Activated B cell treated with CpG ODN at 0.5 μM for 24 hours (primary cell): Measurements from ENCODE around the gene SPSB1. TPM values are rescaled to one million over a fixed set of nuclear protein-coding genes. Genes with fewer than 3 reads are reported as not detected.
A peak's percentile ranks its signal among the peaks of the same experiment; 100 is the strongest.

Experiments
- ATAC-seq: fragments of 200-7000 bp; cut with Tn5 transposase; one replicate; pipeline ENCODE4 v1.10.0; 2021; ENCODE audit warnings: low read depth, mild to moderate bottlenecking, moderate library complexity
- CTCF ChIA-PET: fragments of 350-600 bp; sonication (Branson Sonifier 250); formaldehyde crosslinking; loops from one replicate; lab custom pipeline; 2021; ENCODE audit warnings: antibody characterized with exemption; lab: Charles Lee
- POLR2A ChIA-PET: fragments of 350-600 bp; sonication (Branson Sonifier 250); formaldehyde crosslinking; loops from one replicate; lab custom pipeline; 2021; ENCODE audit warnings: antibody characterized with exemption; lab: Charles Lee
- DNase-seq: peaks from one replicate; pipeline ENCODE4 v3.0.0; 2022
- H3K27ac Mint-ChIP-seq: one replicate; pipeline ENCODE4 v1.8.0; 2020; ENCODE audit warnings: mixed read lengths
- H3K27me3 Mint-ChIP-seq: one replicate; pipeline ENCODE4 v1.8.0; 2021; ENCODE audit warnings: mixed read lengths
- H3K36me3 Mint-ChIP-seq: one replicate; pipeline ENCODE4 v1.8.0; 2021; ENCODE audit warnings: low read depth, mixed read lengths
- H3K4me1 Mint-ChIP-seq: one replicate; pipeline ENCODE4 v1.8.0; 2021; ENCODE audit warnings: mixed read lengths
- H3K4me3 Mint-ChIP-seq: one replicate; pipeline ENCODE4 v1.8.0; 2020; ENCODE audit warnings: mild to moderate bottlenecking, mixed read lengths
- H3K9me3 Mint-ChIP-seq: one replicate; pipeline ENCODE4 v1.8.0; 2020; ENCODE audit warnings: mixed read lengths
- CTCF ChIP-seq: fragments of 200-600 bp; IDR thresholded peaks from one replicate; pipeline ENCODE4 v1.8.0; 2022; ENCODE audit warnings: antibody characterized with exemption, mild to moderate bottlenecking
- intact Hi-C: fragments of 100-400 bp; cut with micrococcal nuclease; formaldehyde crosslinking; loops from one replicate; pipeline ENCODE4 v1.15.1; 2024
- total RNA-seq: library from RNA; stranded (reverse); gene quantifications from 2 replicates; pipeline ENCODE4 v1.2.3, GENCODE V29; 2022

The SPSB1 gene
- total RNA-seq, 1 donor from 2014 or later: 6.1 TPM

GRCh38 chr1:9340172-9340854 is 47.6 kb downstream of the SPSB1 start:
- no peak for DNase-seq
- peaks cover 3% of the 10 kb centered on the region for H3K4me1 Mint-ChIP-seq
- ChIA-PET CTCF (no interaction called here), POLR2A (no interaction called here)
- H3K9me3 Mint-ChIP-seq: peaks cover 5% of the 10 kb centered on the region
- ATAC-seq: no peak
- H3K27me3 Mint-ChIP-seq: no peaks in the 10 kb centered on the region
- no peaks in the 10 kb centered on the region for H3K36me3 Mint-ChIP-seq
- H3K4me3 Mint-ChIP-seq: no peak overlapping the region
- intact Hi-C loops: no loop called here
- no peak for TF ChIP-seq CTCF
- no peak overlapping the region for H3K27ac Mint-ChIP-seq

- no peaks in the 10 kb centered on the region for H3K27me3 Mint-ChIP-seq
- no peak for TF ChIP-seq CTCF
- H3K4me1 Mint-ChIP-seq: peaks cover 3% of the 10 kb centered on the region
- ATAC-seq: no peak
- CTCF ChIA-PET: no interaction called here
- peaks cover 5% of the 10 kb centered on the region for H3K9me3 Mint-ChIP-seq
- no peak overlapping the region for H3K27ac Mint-ChIP-seq
- intact Hi-C loops: no loop called here
- no peak for DNase-seq
- no peaks in the 10 kb centered on the region for H3K36me3 Mint-ChIP-seq
- H3K4me3 Mint-ChIP-seq: no peak overlapping the region
- POLR2A ChIA-PET: no interaction called here
Observed at GRCh38 chr1:9340864-9341263, 48.2 kb downstream of the SPSB1 start.

GRCh38 chr1:9341301-9341845 is 48.7 kb downstream of the SPSB1 start:
- Mint-ChIP-seq H3K4me3 (no peak overlapping the region), H3K27me3 (no peaks in the 10 kb centered on the region), H3K36me3 (no peaks in the 10 kb centered on the region), H3K9me3 (peaks cover 5% of the 10 kb centered on the region), H3K27ac (no peak overlapping the region), H3K4me1 (peaks cover 3% of the 10 kb centered on the region)
- no peak for TF ChIP-seq CTCF
- ChIA-PET POLR2A (no interaction called here), CTCF (no interaction called here)
- intact Hi-C loops: no loop called here
- ATAC-seq: no peak
- no peak for DNase-seq

GRCh38 chr1:9343269-9343668 is 50.6 kb downstream of the SPSB1 start:
- H3K27ac Mint-ChIP-seq: no peak overlapping the region
- ChIA-PET CTCF (no interaction called here), POLR2A (no interaction called here)
- H3K36me3 Mint-ChIP-seq: no peaks in the 10 kb centered on the region
- peaks cover 7% of the 10 kb centered on the region for H3K4me1 Mint-ChIP-seq
- no peak for TF ChIP-seq CTCF
- H3K27me3 Mint-ChIP-seq: no peaks in the 10 kb centered on the region
- H3K4me3 Mint-ChIP-seq: no peak overlapping the region
- intact Hi-C loops: no loop called here
- H3K9me3 Mint-ChIP-seq: peaks cover 5% of the 10 kb centered on the region
- no peak for ATAC-seq
- DNase-seq: no peak

GRCh38 chr1:9344426-9345200 is 51.9 kb downstream of the SPSB1 start:
- intact Hi-C loops: no loop called here
- no peak for TF ChIP-seq CTCF
- no peaks in the 10 kb centered on the region for H3K27me3 Mint-ChIP-seq
- peak; percentile 34 for ATAC-seq
- peaks cover 7% of the 10 kb centered on the region for H3K4me1 Mint-ChIP-seq
- ChIA-PET POLR2A (interaction anchor here (1.0 kb wide), 1 partner anchor 68 kb away, joined by 3 read pairs; no protein-coding TSS in a partner anchor), CTCF (no interaction called here)
- H3K9me3 Mint-ChIP-seq: peaks cover 5% of the 10 kb centered on the region
- H3K27ac Mint-ChIP-seq: no peak overlapping the region
- H3K4me3 Mint-ChIP-seq: no peak overlapping the region
- peaks cover 2% of the 10 kb centered on the region for H3K36me3 Mint-ChIP-seq
- DNase-seq: no peak
